Measurements from ENCODE around the gene CCSER2.

- TF ChIP-seq CTCF (IDR thresholded peaks at IDR 0.05; ENCODE audit: low read length) (no peak), EZH2 (IDR thresholded peaks at IDR 0.05; ENCODE audit: borderline replicate concordance, low read length) (no peak)
Observed at GRCh38 chr10:84366041-84366440, 37.7 kb downstream of the CCSER2 start.
